Glutamatergic neuron (in vitro differentiated cells): ENCODE results near the gene DNAH6. TPM values are rescaled to one million over a fixed set of nuclear protein-coding genes. Genes with fewer than 3 reads are reported as not detected.

Experiments used
- DNase-seq: peaks from one replicate; pipeline ENCODE4 v3.0.0; 2022
- H3K27ac Mint-ChIP-seq: one replicate; pipeline ENCODE4 v1.8.0; 2020; ENCODE audit warnings: mild to moderate bottlenecking, mixed read lengths, inconsistent platforms; ENCODE audit not compliant: unreplicated experiment
- H3K27me3 Mint-ChIP-seq: one replicate; pipeline ENCODE4 v1.8.0; 2020; ENCODE audit warnings: mild to moderate bottlenecking, moderate library complexity, mixed read lengths, inconsistent platforms; ENCODE audit not compliant: unreplicated experiment
- H3K36me3 Mint-ChIP-seq: one replicate; pipeline ENCODE4 v1.8.0; 2020; ENCODE audit warnings: mild to moderate bottlenecking, mixed read lengths, inconsistent platforms; ENCODE audit not compliant: unreplicated experiment
- H3K4me1 Mint-ChIP-seq: one replicate; pipeline ENCODE4 v1.8.0; 2020; ENCODE audit warnings: mild to moderate bottlenecking, low read depth, mixed read lengths, inconsistent platforms; ENCODE audit not compliant: unreplicated experiment
- H3K4me3 Mint-ChIP-seq: one replicate; pipeline ENCODE4 v1.8.0; 2020; ENCODE audit warnings: mild to moderate bottlenecking, mixed read lengths, inconsistent platforms; ENCODE audit not compliant: unreplicated experiment
- H3K9me3 Mint-ChIP-seq: one replicate; pipeline ENCODE4 v1.8.0; 2020; ENCODE audit warnings: mild to moderate bottlenecking, moderate library complexity, mixed read lengths, inconsistent platforms; ENCODE audit not compliant: unreplicated experiment
- CTCF ChIP-seq: fragments of 200-600 bp; sonication (generic); IDR thresholded peaks from one replicate; pipeline ENCODE4 v1.5.0; 2021; ENCODE audit not compliant: partially characterized antibody, unreplicated experiment
- total RNA-seq: library from RNA; stranded (reverse); fragmentation: NEBNext Ultra II Directional; extraction: Animal tissue kit (Norgen Biotek cat#: 25700); gene quantifications from one replicate; pipeline ENCODE4 v1.2.1, GENCODE V29; 2021; ENCODE audit not compliant: unreplicated experiment

DNAH6 gene
- total RNA-seq, 1 donor from 2014 or later = 0.86 TPM

GRCh38 chr2:84647267-84647666, 131.0 kb downstream of the DNAH6 start:
- H3K36me3 Mint-ChIP-seq = no peaks in the 10 kb centered on the region
- no peaks in the 10 kb centered on the region for H3K27me3 Mint-ChIP-seq
- H3K4me3 Mint-ChIP-seq = no peak overlapping the region
- no peak for TF ChIP-seq CTCF
- no peak overlapping the region for H3K27ac Mint-ChIP-seq
- H3K4me1 Mint-ChIP-seq = no peaks in the 10 kb centered on the region
- H3K9me3 Mint-ChIP-seq = no peaks in the 10 kb centered on the region
- no peak for DNase-seq

- no peaks in the 10 kb centered on the region for H3K9me3 Mint-ChIP-seq
- no peaks in the 10 kb centered on the region for H3K36me3 Mint-ChIP-seq
- no peak overlapping the region for H3K4me3 Mint-ChIP-seq
- no peak overlapping the region for H3K27ac Mint-ChIP-seq
- H3K27me3 Mint-ChIP-seq = no peaks in the 10 kb centered on the region
- TF ChIP-seq CTCF = no peak
- no peaks in the 10 kb centered on the region for H3K4me1 Mint-ChIP-seq
- DNase-seq = no peak
Measured at GRCh38 chr2:84649058-84649457, 132.8 kb downstream of the DNAH6 start.

- Mint-ChIP-seq H3K27me3 (no peaks in the 10 kb centered on the region), H3K27ac (no peak overlapping the region), H3K4me1 (no peaks in the 10 kb centered on the region), H3K4me3 (no peak overlapping the region), H3K9me3 (no peaks in the 10 kb centered on the region), H3K36me3 (no peaks in the 10 kb centered on the region)
- no peak for DNase-seq
- no peak for TF ChIP-seq CTCF
Measured at GRCh38 chr2:84649487-84650142, 133.3 kb downstream of the DNAH6 start.

GRCh38 chr2:84652431-84652830, 136.1 kb downstream of the DNAH6 start:
- no peaks in the 10 kb centered on the region for H3K9me3 Mint-ChIP-seq

More at GRCh38 chr2:84652431-84652830, 136.1 kb downstream of the DNAH6 start:
- H3K4me1 Mint-ChIP-seq = no peaks in the 10 kb centered on the region
- H3K27ac Mint-ChIP-seq = no peak overlapping the region
- no peaks in the 10 kb centered on the region for H3K27me3 Mint-ChIP-seq
- DNase-seq = no peak
- H3K36me3 Mint-ChIP-seq = no peaks in the 10 kb centered on the region
- no peak for TF ChIP-seq CTCF
- no peak overlapping the region for H3K4me3 Mint-ChIP-seq
